ENCODE data around the gene PCDH9. TPM values are rescaled to one million over a fixed set of nuclear protein-coding genes. Genes with fewer than 3 reads are reported as not detected.

PCDH9 gene
- total and polyA plus RNA-seq, 2 of the 13 experiments (the other 11 are each of a cell fraction or from before 2014, with no cell fraction given) = 0.09 TPM; not detected in 1

DNA sequence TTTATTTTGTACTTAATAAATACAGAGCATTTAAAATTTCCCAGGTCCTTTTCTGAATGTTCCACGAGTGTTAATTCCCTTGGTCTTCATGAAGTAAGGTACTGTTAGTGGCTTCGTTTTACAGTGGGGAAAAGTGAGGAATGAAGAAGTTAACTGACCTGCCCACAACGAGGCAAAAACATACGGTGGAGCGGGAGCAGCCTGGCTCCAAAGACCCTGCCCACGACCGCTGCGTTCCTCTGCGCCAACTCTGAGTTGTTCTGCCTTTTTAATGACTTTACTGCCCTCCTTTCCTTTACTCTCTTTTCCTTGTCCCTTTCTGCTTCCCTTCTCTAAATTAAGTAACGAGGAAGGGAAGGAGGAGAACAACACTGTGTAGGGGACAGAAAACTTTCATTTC, 392.9 kb downstream of the PCDH9 start:
- DNase-seq (ENCODE audit: low spot score) (no peak), ATAC-seq (no peak), FAIRE-seq (no peak)
- H2AFZ ChIP-seq (ENCODE audit: low read length) = no peak overlapping the region
- H3K9ac ChIP-seq (ENCODE audit: insufficient read depth, low read depth, low read length) = no peak overlapping the region
- BruUV-seq (replicated peaks) = no TSS peak
- no peaks in the 10 kb centered on the region for H3K27me3 ChIP-seq (ENCODE audit: control insufficient read depth in 1 of 2, insufficient read depth in 2 of 2, low read length in 2 of 2)
- no peaks in the 10 kb centered on the region for H3K4me1 ChIP-seq (ENCODE audit: insufficient read depth, low read length)
- H3K9me3 ChIP-seq (ENCODE audit: low read length) = no peaks in the 10 kb centered on the region
- ChIA-PET POLR2A (no interaction called here), CTCF (ENCODE audit: low intra/inter-chr PET ratio, low total read pairs) (no interaction called here)
- 1% methylated on average over 10 of the region's 10 CpGs for WGBS (ENCODE audit: low lambda C conversion rate)
- H3K4me3 ChIP-seq (replicated peaks in 1 of 3; ENCODE audit: insufficient read depth in 1 of 3, low read depth in 2 of 3, low read length in 3 of 3) = no peak overlapping the region
- no peak overlapping the region for H3K27ac ChIP-seq (ENCODE audit: extremely low read length, insufficient read depth, low read length)
- no peaks in the 10 kb centered on the region for H3K79me2 ChIP-seq (ENCODE audit: insufficient read depth, low read length)
- no peaks in the 10 kb centered on the region for H4K20me1 ChIP-seq (ENCODE audit: insufficient read depth, low read length)
- H3K36me3 ChIP-seq (replicated peaks in 1 of 2; ENCODE audit: control insufficient read depth in 1 of 2, insufficient read depth in 2 of 2, low read length in 2 of 2) = no peaks in the 10 kb centered on the region
- no peak overlapping the region for H3K4me2 ChIP-seq (ENCODE audit: low read depth, low read length)
- intact Hi-C loops (cut with micrococcal nuclease; ENCODE audit: unreplicated experiment) = no loop called here
- in situ Hi-C loops (cut with HindIII; ENCODE audit: extremely low pct_ligation_motif_present, low pct_unique_long_range_greater_than_20kb) = no loop called here
- TF ChIP-seq ISL2 (CRISPR knock-in tag; IDR thresholded peaks at IDR 0.05) (no peak), MBD4 (IDR thresholded peaks at IDR 0.05; ENCODE audit: borderline replicate concordance, low read length) (no peak), HNRNPUL1 (IDR thresholded peaks at IDR 0.05; ENCODE audit: low read depth, low read length) (no peak), ZMAT3 (CRISPR knock-in tag; conservative IDR thresholded peaks at IDR 0.05) (no peak)
- TF ChIP-seq, protein P1, sequence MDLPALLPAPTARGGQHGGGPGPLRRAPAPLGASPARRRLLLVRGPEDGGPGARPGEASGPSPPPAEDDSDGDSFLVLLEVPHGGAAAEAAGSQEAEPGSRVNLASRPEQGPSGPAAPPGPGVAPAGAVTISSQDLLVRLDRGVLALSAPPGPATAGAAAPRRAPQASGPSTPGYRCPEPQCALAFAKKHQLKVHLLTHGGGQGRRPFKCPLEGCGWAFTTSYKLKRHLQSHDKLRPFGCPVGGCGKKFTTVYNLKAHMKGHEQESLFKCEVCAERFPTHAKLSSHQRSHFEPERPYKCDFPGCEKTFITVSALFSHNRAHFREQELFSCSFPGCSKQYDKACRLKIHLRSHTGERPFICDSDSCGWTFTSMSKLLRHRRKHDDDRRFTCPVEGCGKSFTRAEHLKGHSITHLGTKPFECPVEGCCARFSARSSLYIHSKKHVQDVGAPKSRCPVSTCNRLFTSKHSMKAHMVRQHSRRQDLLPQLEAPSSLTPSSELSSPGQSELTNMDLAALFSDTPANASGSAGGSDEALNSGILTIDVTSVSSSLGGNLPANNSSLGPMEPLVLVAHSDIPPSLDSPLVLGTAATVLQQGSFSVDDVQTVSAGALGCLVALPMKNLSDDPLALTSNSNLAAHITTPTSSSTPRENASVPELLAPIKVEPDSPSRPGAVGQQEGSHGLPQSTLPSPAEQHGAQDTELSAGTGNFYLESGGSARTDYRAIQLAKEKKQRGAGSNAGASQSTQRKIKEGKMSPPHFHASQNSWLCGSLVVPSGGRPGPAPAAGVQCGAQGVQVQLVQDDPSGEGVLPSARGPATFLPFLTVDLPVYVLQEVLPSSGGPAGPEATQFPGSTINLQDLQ (CRISPR knock-in tag; IDR thresholded peaks at IDR 0.05) = no peak

DNA sequence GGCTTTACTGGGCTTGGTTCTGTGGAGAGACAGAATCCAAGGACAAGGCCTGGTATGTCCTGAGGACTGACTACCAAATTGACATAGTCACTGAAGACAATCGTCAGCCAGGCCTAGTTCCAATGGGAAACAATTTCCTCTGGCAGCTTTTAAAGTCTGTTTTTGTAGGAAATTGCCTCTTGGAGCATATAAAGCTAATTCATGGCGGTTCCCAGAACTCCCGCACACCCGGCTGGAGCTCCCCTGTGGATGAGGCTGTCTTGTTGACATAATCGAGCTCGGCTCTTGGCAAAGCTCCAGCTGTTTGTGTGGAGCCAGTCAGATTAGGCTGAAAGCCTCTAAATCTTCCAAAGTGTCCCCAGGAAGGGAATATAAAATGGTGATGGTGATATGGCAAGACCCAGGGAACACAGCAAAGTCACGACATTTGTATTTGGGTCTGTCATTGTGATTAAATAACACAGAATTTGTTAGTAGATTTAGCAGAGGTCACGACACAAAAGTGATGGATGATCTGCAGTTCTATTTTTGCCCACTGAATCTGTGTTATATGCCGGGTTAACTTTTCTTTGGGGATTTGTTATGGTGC, 395.0 kb downstream of the PCDH9 start:
- Histone ChIP-seq H3K4me2 (ENCODE audit: low read depth, low read length) (no peak overlapping the region), H3K9ac (ENCODE audit: insufficient read depth, low read depth, low read length) (no peak overlapping the region), H3K4me3 (replicated peaks in 1 of 3; ENCODE audit: insufficient read depth in 1 of 3, low read depth in 2 of 3, low read length in 3 of 3) (no peak overlapping the region), H3K36me3 (replicated peaks in 1 of 2; ENCODE audit: control insufficient read depth in 1 of 2, insufficient read depth in 2 of 2, low read length in 2 of 2) (no peaks in the 10 kb centered on the region), H2AFZ (ENCODE audit: low read length) (no peak overlapping the region), H3K27me3 (ENCODE audit: control insufficient read depth in 1 of 2, insufficient read depth in 2 of 2, low read length in 2 of 2) (no peaks in the 10 kb centered on the region), H3K9me3 (ENCODE audit: low read length) (no peaks in the 10 kb centered on the region), H4K20me1 (ENCODE audit: insufficient read depth, low read length) (no peaks in the 10 kb centered on the region), H3K27ac (ENCODE audit: extremely low read length, insufficient read depth, low read length) (no peak overlapping the region), H3K4me1 (ENCODE audit: insufficient read depth, low read length) (no peaks in the 10 kb centered on the region), H3K79me2 (ENCODE audit: insufficient read depth, low read length) (no peaks in the 10 kb centered on the region)
- 3% methylated on average over 9 of the region's 9 CpGs for WGBS (ENCODE audit: low lambda C conversion rate)
- ChIA-PET POLR2A (no interaction called here), CTCF (ENCODE audit: low intra/inter-chr PET ratio, low total read pairs) (no interaction called here)
- no TSS peak for BruUV-seq (replicated peaks)
- ATAC-seq (peak; percentile 83), FAIRE-seq (no peak), DNase-seq (ENCODE audit: low spot score) (peak; percentile 24)
- in situ Hi-C loops (cut with HindIII; ENCODE audit: extremely low pct_ligation_motif_present, low pct_unique_long_range_greater_than_20kb) = no loop called here
- intact Hi-C loops (cut with micrococcal nuclease; ENCODE audit: unreplicated experiment) = no loop called here
- no peak for TF ChIP-seq MIER3 (CRISPR knock-in tag; IDR thresholded peaks at IDR 0.05; ENCODE audit: borderline replicate concordance)
- TF ChIP-seq, protein P2, sequence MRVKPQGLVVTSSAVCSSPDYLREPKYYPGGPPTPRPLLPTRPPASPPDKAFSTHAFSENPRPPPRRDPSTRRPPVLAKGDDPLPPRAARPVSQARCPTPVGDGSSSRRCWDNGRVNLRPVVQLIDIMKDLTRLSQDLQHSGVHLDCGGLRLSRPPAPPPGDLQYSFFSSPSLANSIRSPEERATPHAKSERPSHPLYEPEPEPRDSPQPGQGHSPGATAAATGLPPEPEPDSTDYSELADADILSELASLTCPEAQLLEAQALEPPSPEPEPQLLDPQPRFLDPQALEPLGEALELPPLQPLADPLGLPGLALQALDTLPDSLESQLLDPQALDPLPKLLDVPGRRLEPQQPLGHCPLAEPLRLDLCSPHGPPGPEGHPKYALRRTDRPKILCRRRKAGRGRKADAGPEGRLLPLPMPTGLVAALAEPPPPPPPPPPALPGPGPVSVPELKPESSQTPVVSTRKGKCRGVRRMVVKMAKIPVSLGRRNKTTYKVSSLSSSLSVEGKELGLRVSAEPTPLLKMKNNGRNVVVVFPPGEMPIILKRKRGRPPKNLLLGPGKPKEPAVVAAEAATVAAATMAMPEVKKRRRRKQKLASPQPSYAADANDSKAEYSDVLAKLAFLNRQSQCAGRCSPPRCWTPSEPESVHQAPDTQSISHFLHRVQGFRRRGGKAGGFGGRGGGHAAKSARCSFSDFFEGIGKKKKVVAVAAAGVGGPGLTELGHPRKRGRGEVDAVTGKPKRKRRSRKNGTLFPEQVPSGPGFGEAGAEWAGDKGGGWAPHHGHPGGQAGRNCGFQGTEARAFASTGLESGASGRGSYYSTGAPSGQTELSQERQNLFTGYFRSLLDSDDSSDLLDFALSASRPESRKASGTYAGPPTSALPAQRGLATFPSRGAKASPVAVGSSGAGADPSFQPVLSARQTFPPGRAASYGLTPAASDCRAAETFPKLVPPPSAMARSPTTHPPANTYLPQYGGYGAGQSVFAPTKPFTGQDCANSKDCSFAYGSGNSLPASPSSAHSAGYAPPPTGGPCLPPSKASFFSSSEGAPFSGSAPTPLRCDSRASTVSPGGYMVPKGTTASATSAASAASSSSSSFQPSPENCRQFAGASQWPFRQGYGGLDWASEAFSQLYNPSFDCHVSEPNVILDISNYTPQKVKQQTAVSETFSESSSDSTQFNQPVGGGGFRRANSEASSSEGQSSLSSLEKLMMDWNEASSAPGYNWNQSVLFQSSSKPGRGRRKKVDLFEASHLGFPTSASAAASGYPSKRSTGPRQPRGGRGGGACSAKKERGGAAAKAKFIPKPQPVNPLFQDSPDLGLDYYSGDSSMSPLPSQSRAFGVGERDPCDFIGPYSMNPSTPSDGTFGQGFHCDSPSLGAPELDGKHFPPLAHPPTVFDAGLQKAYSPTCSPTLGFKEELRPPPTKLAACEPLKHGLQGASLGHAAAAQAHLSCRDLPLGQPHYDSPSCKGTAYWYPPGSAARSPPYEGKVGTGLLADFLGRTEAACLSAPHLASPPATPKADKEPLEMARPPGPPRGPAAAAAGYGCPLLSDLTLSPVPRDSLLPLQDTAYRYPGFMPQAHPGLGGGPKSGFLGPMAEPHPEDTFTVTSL (CRISPR knock-in tag; IDR thresholded peaks at IDR 0.05; ENCODE audit: borderline replicate concordance) = 0 out of 2 replicates have a peak, but pooled peaks have one; percentile 14
- no peak for TF ChIP-seq NAIF1 (CRISPR knock-in tag; IDR thresholded peaks at IDR 0.05; ENCODE audit: borderline replicate concordance)
- TF ChIP-seq, protein P3, sequence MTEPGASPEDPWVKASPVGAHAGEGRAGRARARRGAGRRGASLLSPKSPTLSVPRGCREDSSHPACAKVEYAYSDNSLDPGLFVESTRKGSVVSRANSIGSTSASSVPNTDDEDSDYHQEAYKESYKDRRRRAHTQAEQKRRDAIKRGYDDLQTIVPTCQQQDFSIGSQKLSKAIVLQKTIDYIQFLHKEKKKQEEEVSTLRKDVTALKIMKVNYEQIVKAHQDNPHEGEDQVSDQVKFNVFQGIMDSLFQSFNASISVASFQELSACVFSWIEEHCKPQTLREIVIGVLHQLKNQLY (CRISPR knock-in tag; IDR thresholded peaks at IDR 0.05) = no peak
- TF ChIP-seq KMT2A (CRISPR knock-in tag; IDR thresholded peaks at IDR 0.05) = no peak
